Measurements from ENCODE around the gene BNC2.
"Not testable (repeated sequence)": the region's sequence is repeated elsewhere in the genome, so short reads cannot be mapped to it uniquely, and the experiment has no call there.

The BNC2 gene

GRCh38 chr9:16545639-16546038 lies 324.8 kb downstream of the BNC2 start:
- DNase-seq: no peak

- DNase-seq: no peak
Measured at GRCh38 chr9:16544842-16545241, 325.6 kb downstream of the BNC2 start.

- DNase-seq: no peak
Measured at GRCh38 chr9:16543686-16544085, 326.8 kb downstream of the BNC2 start.

GRCh38 chr9:16543225-16543624 lies 327.2 kb downstream of the BNC2 start:
- DNase-seq: no peak

GRCh38 chr9:16542290-16542689 lies 328.2 kb downstream of the BNC2 start:
- DNase-seq: no peak

DNA sequence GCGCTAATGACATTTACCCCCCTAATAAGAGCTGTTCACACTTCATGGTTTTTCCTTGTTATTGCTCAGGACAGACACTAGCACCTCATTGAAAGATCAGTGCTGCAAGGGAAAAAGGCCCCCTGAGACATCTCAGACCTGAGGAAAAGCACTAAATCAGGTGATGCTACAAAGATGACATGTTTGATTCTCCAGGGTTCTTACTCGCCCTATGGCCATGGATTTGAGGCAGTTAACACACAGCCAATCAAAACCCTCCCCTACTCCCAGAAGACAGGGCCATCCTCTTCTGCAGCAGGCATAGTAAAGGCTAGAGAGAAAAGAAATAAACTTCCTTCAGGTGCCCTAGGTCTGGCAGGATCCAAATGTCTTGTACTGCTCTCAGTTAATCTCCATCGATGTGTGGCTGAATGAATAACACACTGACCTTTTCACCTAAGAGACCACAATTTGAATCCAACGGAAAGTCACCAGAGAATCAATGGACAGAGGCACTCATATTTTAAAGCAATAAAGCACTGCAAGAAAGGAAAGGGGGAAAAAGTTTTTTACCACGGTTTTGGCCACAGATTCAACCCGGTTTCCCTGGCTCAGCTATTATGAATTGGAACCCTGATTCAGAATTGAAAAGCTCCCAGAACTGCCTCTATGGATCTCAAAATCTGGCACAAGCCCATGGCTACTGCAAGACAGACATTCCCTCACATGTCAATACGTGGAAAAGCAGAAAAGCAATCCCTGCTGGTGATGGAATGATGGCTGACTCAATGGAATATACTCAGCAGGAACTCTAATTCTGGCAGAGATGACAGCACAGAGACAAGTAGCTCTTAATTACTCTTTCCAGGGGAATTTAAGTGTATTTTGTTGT lies 329.5 kb downstream of the BNC2 start:
- no peak for DNase-seq

GRCh38 chr9:16539626-16540025 lies 330.8 kb downstream of the BNC2 start:
- not testable (repeated sequence) for DNase-seq

DNA sequence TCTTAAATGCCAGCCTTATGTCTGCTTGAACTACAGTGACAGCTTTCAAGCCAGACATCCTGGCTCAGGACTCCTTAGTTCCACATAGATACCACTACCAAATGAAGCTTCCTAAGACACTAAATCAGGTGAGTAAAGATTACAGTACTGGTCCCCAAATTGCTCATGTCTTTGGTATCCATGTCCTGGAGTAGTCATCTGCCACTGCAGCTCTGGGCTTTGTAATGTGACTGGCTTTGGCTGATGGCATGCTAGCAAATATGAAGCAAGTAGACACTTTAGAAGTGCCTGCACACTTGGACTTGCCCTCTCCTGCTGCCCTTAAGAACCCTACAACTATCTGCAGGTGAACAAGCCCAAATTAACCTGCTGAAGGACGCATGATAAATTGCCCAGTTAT lies 334.9 kb downstream of the BNC2 start:
- no peak for DNase-seq

DNA sequence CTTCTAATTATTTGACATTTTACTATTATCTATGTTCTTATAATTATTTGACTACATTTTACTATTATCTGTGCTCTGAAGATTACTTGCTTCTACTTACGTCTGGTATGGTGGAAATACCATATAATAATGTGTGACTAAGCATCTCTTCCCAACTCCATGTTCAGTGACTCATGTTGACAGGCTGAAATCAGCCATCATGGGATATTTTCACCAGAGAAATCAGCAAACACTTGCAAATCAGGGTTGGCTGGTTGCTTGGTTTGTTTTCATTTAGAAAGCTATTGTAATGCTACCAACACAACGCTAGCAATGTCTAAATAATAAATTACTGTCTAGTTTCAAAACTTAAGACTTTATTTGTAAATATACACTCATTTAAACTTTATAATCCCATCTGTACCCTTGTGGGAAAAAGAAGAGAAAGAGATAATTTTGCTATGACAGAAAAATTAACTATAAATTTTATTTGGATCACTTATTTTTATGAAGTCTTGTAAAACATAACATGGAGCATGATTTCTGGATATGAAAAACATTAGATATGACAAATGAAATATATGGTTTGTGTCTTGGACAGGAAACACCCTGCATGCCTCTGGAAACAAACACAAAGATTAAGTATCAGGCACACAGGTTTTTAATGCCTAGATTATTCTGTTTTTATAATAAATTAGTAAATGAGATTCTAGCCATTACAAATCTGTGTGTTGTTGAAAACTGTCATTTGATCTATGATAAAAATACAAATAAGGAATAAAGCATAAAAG lies 337.6 kb downstream of the BNC2 start:
- DNase-seq: no peak

DNA sequence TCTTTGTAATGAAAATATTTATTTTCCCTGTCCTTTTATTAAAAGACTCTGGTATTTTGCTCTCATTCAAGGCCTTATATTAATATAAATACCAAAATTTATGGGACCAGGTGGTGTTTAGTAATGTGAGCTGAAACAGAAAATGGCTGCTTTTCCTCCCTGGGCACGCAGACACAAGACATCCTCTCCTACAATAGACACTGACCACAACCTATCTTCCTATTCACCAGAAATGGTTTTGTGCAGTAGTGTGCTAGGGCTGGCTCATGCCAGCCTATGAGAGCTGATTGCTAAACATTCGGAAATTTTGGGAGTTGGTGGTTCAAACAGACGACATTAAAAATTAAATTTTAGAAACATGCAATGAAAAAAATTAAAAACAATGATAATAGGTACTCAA lies 338.2 kb downstream of the BNC2 start:
- no peak for DNase-seq

DNA sequence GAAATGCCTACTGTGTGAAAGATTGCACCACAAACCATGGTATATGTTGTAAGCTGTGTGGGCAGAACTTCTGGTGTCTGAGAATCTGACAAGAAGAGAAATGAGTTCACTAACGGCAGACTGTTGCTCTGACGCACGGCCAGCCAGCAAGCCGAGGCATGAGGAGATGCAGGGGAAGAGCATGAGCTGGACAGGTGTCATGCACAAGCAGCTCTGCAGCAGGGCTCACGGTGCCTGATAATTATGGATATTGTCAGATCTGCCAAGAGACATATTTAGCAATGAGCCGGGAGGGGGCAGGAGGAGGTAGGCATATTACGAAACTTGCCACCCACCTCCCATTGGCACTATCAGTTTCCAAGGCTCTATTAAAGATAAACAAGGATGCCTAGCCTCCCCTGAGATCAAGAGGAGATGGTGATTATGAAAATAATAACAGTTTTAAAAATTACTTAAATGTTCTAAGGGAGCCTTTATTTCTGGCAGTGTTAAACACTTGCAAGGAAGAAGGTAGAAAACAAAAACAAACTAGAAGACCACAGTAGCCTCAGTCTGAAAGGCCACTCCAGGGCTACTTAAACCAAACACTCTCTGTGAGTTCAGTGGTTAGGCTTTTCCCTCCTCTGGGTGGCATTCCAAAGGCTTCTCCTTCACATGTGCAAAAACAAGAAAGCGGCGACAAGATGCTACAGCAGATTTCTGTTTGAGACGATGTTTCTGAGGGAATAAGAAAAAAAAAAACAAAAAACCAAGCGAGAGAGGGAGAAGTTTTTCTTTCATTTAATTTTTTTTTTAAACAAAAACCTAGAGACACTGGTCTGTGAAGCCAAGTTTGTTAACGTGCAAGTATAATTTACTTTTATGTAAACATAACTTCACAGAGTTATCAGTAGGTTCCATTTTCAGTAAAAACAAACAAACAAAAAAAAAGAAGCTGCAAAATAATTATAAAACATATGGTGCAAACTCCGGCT lies 339.5 kb downstream of the BNC2 start:
- DNase-seq: peak in 4 of 56 donors; percentile 5 to 14 (median 10)

GRCh38 chr9:16527573-16527972 lies 342.9 kb downstream of the BNC2 start:
- DNase-seq: no peak

- DNase-seq: no peak
Measured at GRCh38 chr9:16526380-16526779, 344.1 kb downstream of the BNC2 start.

DNA sequence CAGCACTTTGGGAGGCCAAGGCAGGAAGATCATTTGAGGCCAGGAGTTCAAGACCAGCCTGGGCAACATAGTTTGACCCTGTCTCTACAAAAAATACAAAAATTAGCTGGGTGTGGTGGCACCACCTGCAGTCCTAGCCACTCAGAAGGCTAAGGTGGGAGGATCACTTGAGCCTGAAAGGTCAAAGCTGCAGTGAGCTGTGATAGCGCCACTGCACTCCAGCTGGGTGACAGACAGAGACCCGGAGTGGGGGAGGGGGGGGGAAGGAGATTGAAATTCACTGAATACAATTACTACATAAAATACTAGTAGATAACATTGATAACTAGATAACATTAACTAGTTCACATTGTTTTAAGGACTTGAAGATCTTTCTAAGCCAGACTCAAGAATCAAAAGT lies 345.6 kb downstream of the BNC2 start:
- no peak for DNase-seq

- DNase-seq: no peak
Measured at GRCh38 chr9:16524078-16524477, 346.4 kb downstream of the BNC2 start.

- DNase-seq: no peak
Measured at GRCh38 chr9:16521868-16522411, 348.5 kb downstream of the BNC2 start.

DNA sequence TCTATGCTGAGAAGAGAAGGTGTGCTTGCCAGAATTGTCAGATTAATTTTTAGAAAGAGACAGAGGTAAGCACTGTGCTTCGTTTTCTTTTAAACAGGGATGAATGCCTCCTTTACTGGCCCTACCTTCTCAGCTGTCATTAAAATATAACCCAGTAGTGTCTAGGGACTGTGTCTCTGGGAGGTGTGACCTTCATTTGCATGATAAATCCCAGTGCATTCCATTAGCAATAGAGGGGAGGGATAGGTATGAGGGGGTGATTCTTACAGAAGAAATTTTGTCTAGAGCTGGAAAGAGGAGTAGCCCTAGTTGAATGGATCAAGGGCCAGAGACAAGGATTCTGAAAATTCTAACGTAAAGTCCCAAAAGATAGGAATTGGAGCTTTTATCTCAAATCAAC lies 351.5 kb downstream of the BNC2 start:
- no peak for DNase-seq

DNA sequence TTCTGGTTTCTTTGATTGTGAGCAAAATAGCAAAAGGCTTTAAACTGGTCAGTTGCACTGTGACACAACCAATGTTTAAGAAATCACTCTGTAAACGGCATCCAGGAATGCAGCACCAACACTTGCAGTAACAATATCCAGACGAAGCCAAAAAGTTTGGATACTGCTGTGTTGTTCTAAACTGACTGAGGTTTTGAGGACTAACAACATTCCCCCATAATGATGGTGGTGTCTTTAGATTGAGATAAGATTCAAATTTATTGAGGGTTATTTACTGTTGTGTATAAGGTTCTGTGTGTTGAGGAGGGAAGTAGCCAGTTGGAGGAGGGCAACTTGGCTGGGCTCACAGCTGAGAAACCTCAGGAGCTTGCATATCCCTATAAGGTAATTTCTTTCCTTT lies 353.6 kb downstream of the BNC2 start:
- no peak for DNase-seq

- DNase-seq: no peak
Measured at GRCh38 chr9:16515879-16516301, 354.6 kb downstream of the BNC2 start.

GRCh38 chr9:16515207-16515606 lies 355.3 kb downstream of the BNC2 start:
- DNase-seq: peak in 3 of 56 donors; percentile 1 to 7 (median 4)

DNA sequence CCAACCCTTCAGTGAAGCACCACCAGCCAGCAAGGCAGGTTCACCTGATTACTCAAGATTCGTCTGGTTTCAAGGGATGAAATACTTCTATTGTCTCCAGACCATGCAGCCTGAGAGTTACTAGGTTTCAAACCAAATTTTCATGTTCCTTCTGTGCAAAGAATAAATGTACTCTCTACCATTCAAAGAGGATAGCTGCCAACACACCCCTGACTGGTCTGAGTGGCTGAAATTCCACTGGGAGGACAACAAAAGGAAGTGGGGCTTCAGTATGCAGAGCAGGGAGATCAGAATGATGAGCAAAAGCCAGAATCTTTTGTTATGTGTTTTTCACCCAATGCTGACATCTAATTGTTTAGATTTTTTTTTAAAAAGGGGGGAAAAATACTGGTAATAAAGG lies 356.3 kb downstream of the BNC2 start:
- no peak for DNase-seq
